ENCODE measurements around the gene CLIC2.

CLIC2 gene

GRCh38 chrX:155247497-155247896, 86.9 kb downstream of the CLIC2 start:
- DNase-seq (ENCODE audit: low read depth in 2 of 2), result no peak
- TF ChIP-seq, protein P1, sequence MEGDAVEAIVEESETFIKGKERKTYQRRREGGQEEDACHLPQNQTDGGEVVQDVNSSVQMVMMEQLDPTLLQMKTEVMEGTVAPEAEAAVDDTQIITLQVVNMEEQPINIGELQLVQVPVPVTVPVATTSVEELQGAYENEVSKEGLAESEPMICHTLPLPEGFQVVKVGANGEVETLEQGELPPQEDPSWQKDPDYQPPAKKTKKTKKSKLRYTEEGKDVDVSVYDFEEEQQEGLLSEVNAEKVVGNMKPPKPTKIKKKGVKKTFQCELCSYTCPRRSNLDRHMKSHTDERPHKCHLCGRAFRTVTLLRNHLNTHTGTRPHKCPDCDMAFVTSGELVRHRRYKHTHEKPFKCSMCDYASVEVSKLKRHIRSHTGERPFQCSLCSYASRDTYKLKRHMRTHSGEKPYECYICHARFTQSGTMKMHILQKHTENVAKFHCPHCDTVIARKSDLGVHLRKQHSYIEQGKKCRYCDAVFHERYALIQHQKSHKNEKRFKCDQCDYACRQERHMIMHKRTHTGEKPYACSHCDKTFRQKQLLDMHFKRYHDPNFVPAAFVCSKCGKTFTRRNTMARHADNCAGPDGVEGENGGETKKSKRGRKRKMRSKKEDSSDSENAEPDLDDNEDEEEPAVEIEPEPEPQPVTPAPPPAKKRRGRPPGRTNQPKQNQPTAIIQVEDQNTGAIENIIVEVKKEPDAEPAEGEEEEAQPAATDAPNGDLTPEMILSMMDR (IDR thresholded peaks at IDR 0.05; ENCODE audit: low read depth, low read length), result no peak
- no peak overlapping the region for H3K4me3 ChIP-seq (replicated peaks in 1 of 2; ENCODE audit: low read depth in 2 of 2, low read length in 2 of 2)

- H3K4me3 ChIP-seq (replicated peaks in 1 of 2; ENCODE audit: low read depth in 2 of 2, low read length in 2 of 2), result no peak overlapping the region
- no peak for DNase-seq (ENCODE audit: low read depth in 2 of 2)
Measured at GRCh38 chrX:155246748-155247147, 87.7 kb downstream of the CLIC2 start.

DNA sequence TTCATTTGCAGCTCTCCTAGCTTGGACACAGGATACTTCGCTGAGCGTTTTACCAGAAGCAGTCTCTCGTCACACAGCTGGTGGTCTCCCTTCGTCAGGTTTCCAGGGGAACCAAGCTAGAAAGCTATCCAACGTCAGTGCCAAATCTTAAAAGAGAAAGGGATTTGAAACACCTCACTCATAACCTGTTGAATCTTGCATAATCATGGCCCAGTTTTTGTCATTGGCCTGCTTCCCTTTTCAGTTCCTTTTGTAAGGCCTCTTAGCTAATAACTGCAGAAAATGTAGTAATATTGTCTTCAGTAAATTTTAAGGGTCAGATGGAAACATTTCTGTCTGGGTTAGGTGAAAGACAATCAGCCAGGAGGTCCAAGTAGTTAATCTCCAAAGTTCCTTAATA, 92.1 kb downstream of the CLIC2 start:
- no peak overlapping the region for H3K4me3 ChIP-seq (replicated peaks in 1 of 2; ENCODE audit: low read depth in 2 of 2, low read length in 2 of 2)
- TF ChIP-seq, protein P1 (IDR thresholded peaks at IDR 0.05; ENCODE audit: low read depth, low read length), result no peak

More at GRCh38 chrX:155246748-155247147, 87.7 kb downstream of the CLIC2 start:
- TF ChIP-seq, protein P1 (IDR thresholded peaks at IDR 0.05; ENCODE audit: low read depth, low read length), result no peak

DNA sequence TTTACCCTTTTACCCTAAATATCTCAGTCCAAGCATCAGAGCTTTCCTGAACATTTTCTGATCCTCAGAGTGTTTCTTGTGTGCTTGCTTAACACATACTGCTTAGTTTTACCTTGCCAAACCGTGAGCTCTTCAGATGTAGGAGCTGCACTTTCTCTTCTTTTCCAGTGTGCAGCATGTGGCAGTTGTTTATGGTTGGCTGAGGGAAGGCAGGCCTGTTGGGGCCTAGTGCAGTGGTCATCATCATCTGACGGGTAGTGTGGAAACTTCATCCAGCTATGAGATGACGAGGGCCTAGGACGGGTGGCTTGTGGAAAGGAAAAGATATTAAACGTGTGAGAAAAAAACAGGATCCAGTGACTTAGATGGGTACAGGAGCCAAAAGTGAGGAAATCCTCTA, 96.7 kb downstream of the CLIC2 start:
- no peak for DNase-seq (ENCODE audit: low read depth in 2 of 2)
- H3K4me3 ChIP-seq (replicated peaks in 1 of 2; ENCODE audit: low read depth in 2 of 2, low read length in 2 of 2), result no peak overlapping the region
- TF ChIP-seq, protein P1 (IDR thresholded peaks at IDR 0.05; ENCODE audit: low read depth, low read length), result no peak

More for the DNA sequence above, 92.1 kb downstream of the CLIC2 start:
- no peak for DNase-seq (ENCODE audit: low read depth in 2 of 2)

- DNase-seq (ENCODE audit: low read depth in 2 of 2), result no peak
- H3K4me3 ChIP-seq (replicated peaks in 1 of 2; ENCODE audit: low read depth in 2 of 2, low read length in 2 of 2), result no peak overlapping the region
- TF ChIP-seq, protein P1 (IDR thresholded peaks at IDR 0.05; ENCODE audit: low read depth, low read length), result no peak
Measured at GRCh38 chrX:155235891-155236290, 98.5 kb downstream of the CLIC2 start.

DNA sequence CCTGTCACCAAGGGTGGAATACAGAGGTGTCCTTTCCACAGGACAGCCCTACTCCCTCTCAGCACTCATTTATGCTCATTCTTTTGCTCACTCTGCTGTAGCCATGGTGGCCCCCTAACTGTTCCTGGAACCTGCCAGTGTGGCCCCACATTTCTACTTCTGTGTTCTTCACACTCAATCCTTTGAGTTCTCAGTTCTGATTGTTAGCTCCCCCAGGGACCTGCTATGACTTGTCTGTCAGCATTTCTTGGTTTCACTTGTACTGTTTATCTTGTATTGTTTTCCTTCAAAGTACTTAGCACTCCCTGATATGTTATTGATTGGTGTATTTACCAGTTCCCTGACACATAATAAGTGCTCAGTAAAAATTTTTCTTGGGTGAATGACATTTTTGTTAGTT, 103.3 kb downstream of the CLIC2 start:
- no peak overlapping the region for H3K4me3 ChIP-seq (replicated peaks in 1 of 2; ENCODE audit: low read depth in 2 of 2, low read length in 2 of 2)
- no peak for DNase-seq (ENCODE audit: low read depth in 2 of 2)
- TF ChIP-seq, protein P1 (IDR thresholded peaks at IDR 0.05; ENCODE audit: low read depth, low read length), result no peak
